ENCODE measurements around the gene ASIC4.

The ASIC4 gene

GRCh38 chr2:219554350-219554749, 40.1 kb downstream of the ASIC4 start:
- no peak for DNase-seq

GRCh38 chr2:219555956-219556355, 41.7 kb downstream of the ASIC4 start:
- DNase-seq: no peak

- no peak for DNase-seq
These were observed 42.1 kb downstream of the ASIC4 start for GRCh38 chr2:219556413-219556812.

- DNase-seq: no peak
These were observed 43.0 kb downstream of the ASIC4 start for GRCh38 chr2:219557320-219557719.

- no peak for DNase-seq
These were observed 43.8 kb downstream of the ASIC4 start for GRCh38 chr2:219557791-219558785.

DNA sequence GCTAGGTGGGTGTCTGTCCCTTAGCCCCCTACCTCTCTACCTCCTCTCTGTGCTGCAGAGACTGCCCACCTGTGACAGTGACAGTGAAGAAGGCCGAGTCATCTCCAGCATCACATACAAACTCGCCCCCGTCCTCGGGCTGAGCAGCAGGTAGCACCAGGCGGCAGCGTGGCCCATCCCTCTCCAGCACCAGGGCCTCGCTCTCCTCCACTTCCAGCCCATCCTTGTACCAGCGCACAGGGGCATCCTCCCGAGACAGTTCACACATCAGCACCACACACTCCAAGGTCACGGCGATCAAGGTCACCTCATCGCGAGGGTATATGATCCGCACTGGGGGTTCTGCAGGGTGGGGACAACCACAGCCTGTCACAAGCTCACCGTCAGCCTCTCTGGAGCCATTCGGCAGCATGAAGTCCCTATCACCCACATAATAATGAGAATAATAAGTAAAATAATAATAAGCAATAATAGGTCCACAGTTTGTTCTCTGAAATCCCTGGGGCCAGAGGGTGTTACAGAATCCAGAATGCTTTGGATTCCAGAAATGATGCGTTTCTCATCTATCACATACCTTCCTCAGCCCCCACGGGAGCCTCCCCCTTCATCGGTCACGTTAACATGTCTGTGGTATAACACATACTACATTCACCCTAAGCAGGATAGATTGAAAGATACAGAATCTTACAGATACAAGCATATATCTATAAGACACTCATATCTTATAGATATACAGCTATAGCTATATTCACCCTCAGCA, 45.1 kb downstream of the ASIC4 start:
- no peak for DNase-seq

DNA sequence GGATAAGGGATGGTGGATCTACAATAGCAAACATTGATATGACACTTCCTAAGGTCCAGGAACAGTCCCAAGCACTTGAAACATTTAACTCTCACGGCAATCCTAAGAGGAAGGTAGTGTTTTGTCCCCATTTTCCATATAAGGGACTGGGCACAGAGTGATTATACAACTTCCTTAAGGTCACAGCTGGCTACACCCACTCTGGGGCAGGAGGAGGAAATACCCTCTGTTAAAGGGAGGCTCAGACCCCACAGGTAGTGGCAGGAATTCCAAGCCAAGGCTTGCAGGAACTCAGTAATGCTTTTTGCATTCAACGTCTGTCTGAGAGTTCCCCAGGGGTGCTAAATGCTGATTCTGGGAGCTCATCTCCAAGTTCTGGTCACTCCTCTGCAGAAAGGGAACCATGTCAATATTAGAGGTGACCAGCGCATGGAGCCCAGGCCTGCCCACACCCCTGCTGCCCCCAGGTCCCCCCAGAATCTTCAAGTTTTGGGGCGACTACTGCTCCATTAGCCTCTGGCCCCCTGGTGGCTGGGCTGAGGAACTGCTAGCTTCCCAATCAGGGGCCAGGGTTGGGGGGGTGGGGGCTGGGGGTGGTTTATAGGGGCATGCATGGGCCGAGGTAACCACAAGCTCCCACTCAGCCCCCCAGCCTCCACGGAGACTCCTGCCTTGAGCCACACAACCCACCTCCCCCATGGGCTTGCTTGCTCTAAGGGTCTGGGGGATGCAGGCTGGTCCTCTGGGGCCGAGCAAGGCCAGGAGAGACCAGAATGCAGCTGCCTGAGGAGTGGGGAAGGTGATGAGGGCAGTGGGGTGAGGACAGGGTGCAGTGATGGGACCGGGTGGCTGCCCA, 46.0 kb downstream of the ASIC4 start:
- peak; percentile 31 for DNase-seq

GRCh38 chr2:219560893-219561178, 46.6 kb downstream of the ASIC4 start:
- DNase-seq: no peak

DNA sequence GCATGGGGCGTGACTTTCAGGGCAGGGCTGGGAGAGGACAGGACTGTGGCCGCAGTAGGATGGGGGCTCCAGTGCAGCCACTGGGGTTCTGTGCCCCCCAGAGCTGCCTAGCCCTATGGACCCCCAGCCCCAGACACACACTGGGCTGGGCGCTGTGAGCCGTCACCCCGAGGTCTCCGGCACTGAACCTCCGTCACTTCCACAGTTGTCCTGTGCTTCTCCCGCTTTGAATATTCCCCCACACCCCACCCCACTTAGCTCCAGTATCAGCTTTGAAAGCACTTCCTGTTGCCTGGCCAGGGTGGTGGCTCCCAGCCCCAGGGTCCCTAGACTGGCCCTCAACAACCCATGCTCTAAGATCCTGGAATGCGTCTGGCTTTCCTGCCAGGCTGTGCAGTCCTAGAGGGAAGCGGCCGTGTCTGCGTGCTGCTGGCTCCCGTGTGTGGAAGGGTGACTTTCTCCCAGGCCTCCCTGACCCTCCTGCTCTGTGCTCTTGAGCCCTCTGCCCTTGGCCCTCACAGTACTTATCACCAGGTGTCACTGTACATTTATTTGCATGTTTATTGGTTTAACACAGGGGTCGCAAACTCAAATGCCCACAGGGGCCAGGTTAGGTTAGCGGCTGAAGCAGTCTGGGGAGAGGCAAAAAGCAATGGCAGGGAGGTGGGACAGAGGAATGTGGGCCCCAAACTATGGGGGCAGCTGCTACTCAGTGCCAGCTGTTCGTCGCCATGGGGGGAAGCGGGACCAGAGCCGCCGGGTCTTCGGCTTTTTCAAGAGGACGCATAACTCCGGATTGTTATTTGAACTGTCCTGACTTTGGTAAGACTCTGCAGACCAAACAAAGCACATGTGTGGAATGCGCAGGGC, 47.1 kb downstream of the ASIC4 start:
- no peak for DNase-seq

GRCh38 chr2:219562049-219563020, 48.1 kb downstream of the ASIC4 start:
- no peak for DNase-seq

DNA sequence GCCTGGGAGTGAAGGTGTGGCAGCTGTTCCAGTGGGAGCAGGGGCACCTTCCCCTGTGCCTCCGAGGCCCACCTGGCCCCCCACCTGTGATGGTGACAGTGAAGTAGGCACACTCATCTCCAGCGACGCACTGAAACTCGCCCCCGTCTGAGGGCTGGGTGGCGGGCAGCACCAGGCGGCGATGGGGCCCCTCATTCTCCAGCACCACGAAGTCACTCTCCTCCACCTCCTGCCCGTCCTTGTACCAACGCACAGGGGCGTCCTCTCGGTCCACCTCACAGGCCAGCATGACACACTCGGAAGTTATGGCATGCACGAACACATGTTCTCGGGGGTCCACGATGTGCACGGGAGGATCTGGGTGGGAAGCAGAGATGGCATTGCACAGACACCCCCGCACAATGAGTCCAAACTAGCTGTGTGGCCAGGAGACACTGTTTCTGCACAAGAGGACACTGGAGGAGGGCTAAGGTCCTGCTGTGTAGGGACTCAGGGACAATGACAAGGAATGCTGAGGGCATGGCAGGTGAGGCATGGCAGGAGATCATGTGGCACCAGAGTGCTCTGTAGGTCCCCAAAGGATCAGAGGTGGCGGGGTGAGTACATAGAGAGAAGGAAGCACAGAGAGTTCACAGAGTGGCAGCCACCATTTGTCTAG, 49.1 kb downstream of the ASIC4 start:
- DNase-seq: no peak

DNA sequence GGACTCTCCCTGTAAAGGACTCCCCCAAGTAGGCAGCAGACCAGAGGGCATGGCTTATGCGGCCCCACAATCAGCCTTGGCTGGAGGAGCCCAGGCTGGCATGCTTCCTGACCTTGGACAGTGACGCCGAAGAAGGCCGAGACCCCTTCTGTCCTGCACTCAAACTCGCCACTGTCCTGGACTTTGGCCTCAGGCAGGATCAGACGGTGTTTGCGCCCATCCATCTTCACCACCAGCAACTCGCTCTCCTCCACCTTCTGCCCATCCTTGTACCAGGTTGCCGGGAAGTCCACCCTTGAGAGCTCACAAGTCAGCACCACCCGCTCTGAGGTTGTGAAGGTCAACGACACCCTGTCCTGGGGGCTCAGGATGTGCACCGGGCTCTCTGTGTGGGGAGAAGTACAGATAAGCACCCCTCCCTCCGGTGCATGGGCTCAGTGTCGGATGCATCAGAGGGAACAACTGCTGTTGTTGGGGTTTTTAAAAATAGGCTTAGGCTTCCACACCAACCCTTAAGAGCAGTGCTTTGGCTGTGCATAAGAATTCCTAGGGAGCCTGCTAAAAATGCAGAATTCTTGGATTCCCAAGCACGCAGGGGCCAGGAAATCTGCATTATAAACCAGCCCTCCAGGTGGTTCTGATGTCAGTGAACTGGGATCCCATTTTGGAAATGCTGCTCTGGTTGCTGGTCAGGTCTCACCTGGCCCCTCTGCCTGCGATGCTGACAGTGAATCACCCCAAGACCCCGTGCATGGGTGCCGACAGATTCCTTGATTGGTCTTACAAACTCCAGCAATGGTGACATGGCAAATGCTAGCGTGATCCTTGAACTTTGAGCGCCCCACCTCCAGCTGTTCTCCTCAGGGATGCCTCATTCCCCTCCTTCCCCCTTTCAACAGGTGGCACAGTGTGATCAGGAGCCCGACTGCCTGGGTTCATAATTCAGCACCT, 51.1 kb downstream of the ASIC4 start:
- no peak for DNase-seq

DNA sequence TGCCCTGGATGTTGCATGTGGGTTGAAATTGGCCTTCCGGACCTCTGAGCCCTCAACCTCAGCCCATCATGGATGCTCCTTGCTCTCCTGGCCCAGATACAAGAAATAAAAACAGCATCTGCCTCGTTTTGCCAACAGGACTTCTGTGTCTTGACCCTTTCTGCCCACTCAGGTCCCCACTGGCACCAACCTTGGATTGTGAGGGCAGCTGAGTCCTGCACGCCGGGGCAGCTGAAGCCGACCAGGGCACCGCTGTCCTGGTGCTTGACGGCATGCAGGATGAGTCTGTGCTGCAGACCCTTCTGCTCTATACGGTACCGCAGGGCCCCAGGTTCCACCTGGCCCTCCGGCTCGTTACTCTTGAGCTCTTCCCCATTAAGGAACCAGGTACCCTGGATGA, 52.4 kb downstream of the ASIC4 start:
- no peak for DNase-seq

DNA sequence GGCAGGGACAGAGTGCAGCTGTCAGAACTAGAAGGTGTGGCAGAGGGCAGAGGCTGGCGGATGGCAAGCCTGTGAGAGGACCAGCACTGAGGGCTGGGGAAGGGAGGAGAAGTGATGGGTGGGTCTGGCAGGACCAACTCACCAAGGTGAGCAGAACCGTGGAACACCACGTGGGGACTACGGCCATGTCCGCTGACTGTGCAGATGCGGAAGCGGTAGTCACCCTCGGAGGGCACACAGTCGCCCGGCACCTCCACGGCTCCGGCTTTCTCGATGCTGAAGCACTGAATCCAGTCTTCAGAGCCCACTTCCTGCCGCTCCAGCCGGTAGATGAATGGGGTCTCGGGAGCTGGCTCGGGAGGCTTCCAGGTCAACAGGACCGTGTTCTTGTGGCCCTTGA, 52.8 kb downstream of the ASIC4 start:
- DNase-seq: no peak

GRCh38 chr2:219567791-219568361, 53.6 kb downstream of the ASIC4 start:
- DNase-seq: no peak

- DNase-seq: no peak
These were observed 54.8 kb downstream of the ASIC4 start for GRCh38 chr2:219569041-219569440.

GRCh38 chr2:219569635-219570034, 55.4 kb downstream of the ASIC4 start:
- no peak for DNase-seq

GRCh38 chr2:219570194-219570923, 56.1 kb downstream of the ASIC4 start:
- DNase-seq: no peak

Measured in CD4-positive, alpha-beta T cell treated with Interleukin-21 for 1 hour (primary cell).